IPS-NIHi7 (cell line): ENCODE measurements around the gene FASTK.

Source experiments
- DNase-seq: peaks from one replicate; pipeline ENCODE4 v3.0.0; 2012; ENCODE audit warnings: mixed read lengths; ENCODE audit errors: extremely low spot score

FASTK gene, protein sequence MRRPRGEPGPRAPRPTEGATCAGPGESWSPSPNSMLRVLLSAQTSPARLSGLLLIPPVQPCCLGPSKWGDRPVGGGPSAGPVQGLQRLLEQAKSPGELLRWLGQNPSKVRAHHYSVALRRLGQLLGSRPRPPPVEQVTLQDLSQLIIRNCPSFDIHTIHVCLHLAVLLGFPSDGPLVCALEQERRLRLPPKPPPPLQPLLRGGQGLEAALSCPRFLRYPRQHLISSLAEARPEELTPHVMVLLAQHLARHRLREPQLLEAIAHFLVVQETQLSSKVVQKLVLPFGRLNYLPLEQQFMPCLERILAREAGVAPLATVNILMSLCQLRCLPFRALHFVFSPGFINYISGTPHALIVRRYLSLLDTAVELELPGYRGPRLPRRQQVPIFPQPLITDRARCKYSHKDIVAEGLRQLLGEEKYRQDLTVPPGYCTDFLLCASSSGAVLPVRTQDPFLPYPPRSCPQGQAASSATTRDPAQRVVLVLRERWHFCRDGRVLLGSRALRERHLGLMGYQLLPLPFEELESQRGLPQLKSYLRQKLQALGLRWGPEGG

DNA sequence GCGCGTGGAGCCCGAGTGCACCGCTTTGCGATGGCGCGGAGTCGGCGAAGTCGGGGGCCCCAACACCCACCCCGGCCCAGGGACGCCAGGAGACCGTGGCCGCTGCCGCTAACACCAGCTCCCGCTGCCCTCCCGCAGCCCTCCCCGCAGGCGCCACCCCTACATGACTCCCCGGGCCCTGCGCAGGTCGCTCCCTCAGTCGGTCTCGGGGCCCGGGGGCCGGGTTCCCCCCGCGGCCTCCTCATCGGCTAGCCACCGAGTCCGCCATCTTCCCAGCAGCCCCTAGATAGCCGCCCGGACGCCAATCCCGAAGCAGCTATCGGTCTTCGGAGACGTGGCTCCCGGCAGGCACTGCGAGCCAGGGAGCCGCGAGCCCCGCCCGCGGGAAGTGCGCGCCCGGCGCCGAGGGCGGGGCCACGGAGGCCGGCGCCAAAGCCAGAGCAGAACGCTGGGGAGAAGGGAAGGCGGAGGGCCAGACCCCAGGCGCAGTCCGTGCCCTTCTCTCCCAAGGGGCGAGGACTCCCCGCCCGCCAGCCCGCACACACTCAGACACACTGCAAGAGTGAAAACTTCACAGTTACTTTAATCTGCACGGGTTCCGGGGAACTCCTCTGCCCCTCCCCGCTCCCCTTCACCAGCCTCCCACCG lies at the start of gene FASTK:
TSS of gene FASTK (minus strand) at position 288 of the 648 bp plus-strand sequence. CDS start at position 245, 43 bp downstream.
- DNase-seq: peak; percentile 91

DNA sequence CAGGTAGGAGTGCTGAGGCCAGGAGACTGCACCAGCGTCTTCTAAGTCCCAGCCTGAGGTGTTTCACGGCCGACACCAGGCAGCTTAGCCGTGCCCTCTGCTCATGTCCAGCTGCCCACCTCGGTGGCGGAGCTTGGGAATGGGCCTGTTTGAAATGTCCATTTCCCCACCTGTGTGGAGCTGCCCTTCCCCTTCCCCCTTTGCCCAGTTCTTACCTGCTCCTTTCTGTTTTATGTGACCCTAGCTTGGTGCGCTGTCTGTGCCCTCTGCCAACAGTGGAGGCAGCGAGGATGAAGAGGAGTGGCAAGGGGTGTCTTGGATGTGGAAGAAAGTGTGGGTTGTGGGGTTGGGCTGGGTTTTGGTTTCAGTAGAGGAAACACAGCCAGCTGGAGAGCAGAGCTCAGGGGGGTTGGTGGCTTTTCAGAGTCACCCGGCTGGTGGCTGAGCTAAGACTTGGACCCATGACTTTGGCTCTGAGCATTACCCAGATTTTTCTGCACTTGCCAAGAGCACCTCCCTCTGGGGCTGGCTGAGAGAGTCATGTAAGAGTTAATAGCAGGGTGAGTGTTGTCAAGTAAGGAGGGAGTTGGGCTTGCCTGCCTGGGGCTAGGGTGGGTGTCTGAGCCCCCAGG lies 49.5 kb upstream of the FASTK start:
- no peak for DNase-seq

DNA sequence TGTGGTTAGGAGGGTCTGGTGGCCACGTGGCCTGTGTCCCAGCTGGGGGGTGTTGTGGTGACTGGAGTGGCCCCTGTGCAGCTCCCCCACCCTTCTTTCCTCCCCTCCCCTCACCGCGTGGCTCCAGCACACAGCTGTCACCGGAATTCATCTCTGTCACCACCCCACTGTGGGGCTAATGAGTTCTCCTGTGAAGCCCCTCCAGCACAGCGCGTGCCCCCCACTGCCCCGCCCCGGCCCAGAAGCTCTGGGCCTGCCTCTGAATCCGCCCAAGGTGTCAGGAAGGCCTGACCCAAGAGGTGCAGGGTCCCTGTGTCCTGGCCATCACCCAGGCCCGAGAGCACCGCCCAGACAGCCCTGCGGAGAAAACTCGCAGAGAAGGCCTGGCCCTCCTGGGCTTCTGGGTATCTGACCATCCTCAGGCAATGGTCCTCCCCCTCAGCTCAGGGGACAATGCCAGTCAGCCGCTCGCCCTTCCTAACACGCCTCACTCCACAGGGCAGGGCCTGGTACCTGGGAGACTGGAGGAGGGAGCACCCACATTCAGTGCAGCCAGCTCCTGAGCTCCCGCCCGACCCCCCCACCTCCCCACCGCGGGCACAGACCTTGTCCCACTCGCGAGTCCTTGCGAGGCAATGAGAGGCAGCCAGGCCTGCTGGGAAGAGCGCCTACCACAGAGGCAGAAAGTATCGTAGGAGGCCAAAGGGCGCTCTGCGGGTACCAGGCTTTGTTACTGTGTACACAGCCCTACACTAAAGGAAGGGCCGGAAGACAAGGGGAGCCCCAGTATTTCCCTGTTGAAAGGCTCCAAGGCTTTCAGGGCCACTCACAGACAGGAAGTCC lies 48.7 kb upstream of the FASTK start:
- no peak for DNase-seq

DNA sequence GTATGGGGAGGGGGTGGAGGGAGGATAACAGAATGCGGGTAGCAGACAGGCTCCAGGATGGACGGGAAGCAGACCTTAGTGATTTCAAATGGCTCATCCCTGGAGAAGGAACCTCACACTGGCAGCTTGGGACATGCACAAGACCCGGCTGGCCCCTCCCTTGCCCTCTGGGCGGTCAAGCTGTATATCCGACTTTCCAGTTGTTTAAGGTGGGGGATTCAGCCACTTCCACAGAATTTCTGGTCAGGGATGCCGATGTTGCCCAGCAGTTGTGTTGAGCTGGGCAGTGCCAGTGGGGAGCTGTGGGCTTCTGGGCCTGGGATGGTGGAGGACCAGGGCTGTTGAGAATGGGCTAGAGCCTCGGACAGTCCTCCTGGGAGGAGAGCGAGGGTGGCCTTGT lies 48.1 kb upstream of the FASTK start:
- DNase-seq: no peak

DNA sequence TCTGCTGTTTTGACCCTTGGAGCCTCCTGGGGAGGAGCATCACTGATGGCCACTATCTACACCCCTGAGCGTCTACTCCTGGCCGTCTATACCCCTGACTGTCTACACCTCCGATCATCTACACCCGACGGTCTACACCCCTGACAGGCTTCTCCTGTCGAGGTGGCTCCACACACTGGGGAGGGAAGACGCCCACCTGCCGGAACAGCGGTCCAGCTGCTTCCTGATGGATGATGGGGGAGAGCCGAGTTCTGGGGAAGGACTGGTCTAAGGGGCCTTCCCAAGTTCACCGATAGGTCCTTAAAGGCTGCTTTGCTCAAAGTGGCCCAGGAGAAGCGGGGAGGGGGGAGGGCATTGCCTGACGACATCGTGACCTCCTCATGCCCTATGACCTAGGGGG lies 47.5 kb upstream of the FASTK start:
- DNase-seq: no peak

DNA sequence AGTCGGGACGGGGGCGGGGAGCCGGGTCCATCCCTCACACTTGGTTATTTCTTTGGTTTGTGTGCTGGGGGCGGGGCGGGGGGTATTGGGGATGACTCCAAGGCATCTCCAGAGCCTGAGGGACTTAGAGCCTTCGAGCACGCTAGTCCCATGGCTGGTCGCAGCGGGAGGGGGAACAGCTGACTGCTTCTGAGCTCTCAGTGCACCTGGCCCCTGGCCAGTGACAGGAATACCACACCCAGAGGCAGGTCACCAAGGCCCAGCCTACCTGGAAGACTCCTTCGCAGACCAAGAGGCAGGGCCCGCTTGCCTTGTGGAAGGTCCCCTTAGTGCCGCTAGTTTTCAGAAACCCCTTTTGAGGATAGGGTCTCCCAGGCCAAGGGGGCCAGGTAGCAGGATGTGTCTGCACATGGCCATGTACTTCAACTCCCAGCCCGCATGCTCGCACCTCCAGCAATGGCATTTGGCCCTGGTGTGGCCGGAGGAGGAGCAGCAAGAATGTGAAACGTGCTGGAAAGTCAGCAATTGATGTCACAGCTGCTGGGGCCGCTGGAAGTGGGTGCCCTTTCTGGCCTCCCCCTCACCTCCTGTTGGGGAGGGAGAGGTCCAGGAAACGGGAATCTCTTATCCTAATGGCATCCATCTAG lies 46.0 kb upstream of the FASTK start:
- DNase-seq: peak; percentile 42

DNA sequence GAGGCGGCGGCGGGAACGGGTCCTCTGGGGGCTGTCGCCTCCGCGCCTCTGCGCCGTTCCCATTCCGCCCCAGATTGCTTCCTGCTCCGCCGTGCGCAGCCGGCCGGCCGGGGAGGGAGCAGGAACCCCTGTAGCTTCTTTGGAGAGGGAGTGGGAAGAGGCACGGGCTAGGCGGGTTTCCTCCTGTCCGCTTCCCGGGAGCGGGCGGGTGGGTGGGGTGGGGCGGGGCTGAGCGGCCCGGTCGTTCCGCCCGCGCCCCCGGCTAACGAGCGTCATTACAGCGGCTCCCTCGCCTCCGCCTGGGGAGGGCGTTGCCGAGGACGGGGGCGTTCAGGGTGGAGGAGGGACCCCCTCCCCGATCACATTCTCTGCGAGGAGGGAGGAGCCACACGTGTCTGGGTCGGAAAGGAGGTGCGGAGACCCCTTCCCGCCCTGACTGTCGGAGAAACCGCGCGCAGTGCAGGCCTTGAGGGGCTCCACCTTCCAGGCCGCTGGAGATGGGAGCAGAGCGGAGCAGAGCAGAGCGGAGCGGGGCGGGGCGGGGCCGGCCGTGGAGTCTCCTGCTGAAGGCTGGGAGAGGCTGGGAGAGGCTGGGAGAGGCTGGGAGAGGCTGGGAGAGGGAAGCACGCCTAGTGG lies 45.4 kb upstream of the FASTK start:
- DNase-seq: peak; percentile 84

DNA sequence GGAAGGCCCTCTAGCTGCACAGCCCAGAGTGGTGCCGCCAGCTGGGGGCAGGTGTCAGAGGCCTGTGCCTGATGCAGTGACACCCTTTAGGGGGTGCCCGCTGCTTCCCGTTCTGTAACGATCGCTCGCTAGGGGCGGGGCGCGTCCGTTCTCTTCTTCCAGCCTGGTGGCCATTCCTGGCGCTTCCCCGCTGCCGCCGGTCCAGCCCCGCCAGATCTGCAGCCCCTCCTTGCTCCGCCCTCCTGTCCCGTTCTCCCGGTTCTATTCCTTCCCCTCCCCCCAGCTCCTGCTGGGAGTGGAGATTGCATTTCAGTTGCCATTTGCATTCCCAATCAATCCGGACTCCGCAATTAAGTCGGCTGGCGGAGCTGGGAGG lies 44.8 kb upstream of the FASTK start:
- no peak for DNase-seq

DNA sequence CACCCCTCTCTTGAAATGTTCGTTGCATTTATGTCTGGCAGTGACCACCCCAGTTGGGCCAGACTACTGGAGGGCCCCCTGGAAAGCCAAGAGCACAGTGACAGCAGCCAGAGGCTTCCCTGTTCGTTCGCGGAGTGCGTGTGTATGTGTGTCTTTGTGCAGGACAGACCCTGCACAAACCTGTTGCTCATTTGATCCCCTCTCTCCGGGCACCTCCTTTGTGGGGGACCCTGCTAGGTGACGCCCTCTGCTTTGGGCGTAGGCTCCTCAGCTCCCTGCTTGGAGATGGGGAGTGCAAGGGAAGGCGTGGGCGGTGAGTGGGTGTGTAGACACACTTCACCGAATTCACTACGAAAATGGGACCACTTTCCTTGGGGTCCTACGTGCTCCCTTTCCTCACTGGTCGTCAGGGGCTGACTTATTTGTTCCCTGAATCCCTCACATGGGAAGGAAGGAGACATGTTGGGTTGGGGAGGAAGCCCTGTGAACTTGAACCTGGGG lies 44.3 kb upstream of the FASTK start:
- no peak for DNase-seq

DNA sequence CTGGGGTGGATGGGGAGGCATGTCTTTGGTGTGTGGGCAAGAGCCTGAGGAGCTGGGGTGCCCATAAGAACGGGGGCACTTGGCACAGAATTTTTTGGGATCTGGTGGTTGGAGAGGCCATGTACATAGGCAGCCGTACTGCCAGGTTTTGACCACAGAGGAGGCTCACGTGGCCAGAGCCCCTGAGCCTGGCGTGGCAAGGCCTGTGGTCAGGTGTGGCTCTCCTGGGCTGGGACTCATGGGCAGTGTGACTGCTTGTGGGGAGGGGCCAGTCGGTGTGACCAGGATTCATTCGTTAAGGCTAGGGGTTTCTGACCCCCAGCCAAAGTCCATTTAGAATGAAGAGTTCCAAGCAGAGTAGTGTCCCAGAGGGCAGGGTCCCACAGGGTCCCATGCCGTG lies 43.9 kb upstream of the FASTK start:
- no peak for DNase-seq

DNA sequence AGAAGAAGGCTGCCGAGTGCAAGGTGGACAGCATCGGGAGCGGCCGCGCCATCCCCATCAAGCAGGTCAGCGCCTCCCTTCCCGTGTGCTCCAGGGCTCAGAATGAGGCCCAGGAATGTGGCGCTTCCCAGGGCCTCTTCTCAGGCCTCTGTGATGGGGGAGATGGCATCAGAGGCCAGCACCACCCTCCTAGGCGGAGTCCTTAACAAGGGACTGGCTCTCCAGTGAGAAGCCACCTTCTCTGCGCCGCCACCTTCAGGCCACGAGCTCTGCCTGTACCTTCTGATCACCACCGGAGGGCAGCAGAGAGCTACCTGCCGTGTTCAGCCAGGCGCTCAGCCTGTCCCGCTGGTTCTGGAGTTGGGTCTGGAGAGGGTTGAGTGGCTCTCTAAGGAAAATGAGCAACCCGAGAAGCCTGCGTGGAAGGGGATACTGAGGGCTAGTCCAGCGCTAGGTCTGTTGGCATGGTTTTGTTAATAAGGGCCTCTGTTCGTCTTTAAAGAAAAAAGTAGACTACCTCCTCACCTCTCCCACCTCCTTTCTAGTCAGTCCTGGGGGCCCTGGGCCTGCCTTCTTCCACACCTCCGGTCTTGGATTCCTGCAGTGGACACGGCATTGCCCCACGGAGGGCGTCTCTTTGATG lies 43.3 kb upstream of the FASTK start:
- DNase-seq: peak; percentile 91

DNA sequence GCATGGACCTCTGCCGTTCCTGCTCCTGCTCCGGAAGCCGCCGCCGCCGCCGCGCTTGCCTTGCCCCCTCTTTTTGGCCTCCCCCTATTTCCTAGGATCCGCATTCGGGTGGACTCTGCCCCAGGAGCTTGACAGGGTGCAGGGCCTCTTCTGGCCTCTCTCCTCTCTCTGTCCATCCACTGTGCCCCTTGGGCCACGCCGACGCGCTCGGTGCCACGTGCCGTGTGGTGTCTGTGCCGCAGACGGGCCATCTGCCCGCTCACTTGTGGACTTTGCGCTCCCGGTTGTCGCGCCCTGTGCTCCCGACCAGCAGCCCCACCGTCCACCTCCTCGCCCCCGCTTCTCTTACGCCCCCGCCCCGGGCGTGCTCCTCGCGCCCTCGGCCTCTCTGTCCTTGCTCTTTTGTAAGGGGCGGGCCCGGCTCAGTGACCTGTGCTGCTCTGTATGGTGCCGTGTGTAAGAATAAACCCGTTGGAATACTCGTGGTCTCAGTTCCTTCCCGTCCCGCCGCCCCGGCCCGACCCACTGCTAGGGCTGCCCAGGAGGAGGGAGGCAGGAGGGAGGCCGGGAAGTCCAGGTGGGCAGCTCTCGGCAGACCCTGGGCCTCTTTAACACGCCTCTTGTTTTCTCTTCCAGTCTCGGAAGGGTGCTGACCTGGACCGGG lies 42.7 kb upstream of the FASTK start:
- DNase-seq: no peak

DNA sequence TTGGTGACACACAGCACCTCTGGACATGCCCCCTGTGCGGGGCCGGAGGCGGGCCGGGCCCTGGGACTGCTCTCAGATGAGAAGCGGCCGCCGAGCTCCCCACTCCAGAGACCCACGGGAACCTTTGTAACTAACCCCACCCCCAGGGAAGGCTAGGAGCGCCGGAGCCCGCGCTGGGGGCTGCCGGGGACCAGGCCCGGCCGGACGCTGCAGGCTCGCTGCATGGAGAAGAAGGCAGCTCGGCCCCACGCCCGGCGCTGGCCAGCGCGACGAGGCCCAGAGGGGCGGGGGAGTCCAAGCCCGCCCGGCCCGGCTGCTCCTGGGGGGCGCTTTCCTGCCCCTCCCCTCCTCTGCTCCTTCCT lies 42.2 kb upstream of the FASTK start:
- DNase-seq: no peak

DNA sequence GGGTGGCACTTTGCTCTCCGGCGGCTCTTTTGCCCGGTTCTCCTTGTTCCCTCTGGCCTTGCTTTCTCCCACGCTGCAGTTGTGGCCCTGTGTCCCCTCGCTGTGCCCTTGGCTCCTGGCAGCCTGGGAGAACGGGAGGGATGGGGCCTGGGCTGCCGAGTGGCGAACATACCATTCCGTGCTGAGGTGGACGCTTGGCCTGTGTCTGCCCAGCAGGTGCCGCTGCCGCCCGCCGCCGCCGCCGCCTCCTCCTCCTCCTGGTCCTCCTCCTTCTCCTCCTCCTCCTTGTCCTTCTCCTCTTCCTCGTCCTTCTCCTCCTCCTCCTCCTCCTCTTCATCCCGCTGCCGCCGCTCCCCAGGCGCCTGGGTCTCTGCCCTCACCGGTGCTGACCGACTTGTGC lies 41.7 kb upstream of the FASTK start:
- DNase-seq: no peak

DNA sequence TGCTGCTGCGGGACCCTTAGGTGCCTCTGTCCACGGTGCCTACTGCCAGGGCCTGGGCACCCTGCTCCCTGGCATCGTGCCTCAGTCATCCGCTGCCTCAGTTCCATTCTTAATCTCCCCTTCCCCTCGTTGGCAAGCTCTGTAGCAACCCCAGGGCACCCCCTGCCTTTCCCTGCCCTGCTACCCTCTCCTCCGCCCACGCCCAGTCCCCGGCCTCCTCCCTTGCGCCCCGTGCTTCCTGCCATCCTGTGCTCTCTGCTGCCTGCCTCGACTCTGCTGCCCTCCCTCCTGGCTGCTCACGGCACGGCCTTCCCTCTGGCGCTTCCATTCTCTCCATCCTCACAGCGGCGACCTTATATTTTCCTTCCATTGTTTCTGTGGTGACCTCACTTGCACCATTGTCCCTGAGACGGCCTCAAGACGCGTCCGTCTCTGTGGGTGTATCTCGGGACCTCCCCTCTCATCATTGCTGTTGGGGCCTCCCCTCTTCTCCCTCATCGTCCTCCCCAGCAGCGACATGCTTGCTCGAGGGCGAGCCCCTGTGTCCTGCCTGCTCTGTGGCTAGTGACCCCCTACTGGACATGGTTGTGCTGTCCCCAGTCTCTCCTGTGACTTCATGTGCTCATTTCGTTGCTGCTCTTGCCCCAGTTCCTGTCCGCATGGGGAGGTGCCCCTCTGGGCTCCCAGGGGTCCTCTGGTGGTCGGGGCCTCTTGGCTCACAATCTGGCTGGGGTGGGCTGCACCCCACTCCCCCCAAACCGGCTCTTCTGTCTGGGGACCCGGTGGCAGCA lies 41.0 kb upstream of the FASTK start:
- no peak for DNase-seq

DNA sequence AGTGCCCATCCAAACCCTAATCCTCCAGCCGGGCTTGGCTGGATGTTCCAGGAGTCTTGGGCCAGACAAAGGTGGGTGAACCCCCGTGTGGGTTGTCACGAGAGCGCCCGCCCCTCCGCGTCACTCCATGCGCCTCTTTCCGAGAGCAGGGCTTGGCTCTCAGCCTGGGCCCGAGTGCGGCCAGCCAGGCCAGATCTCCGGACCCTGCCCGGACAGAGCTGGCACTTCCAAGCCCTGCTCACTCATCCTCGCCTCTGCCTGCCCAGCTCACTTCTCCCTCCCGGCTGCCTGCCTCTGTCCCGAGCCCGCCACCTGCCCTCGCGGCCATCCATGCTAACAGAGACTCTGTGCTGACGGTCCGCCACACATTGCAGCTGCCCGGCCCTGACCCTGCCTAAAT lies 40.3 kb upstream of the FASTK start:
- DNase-seq: no peak

DNA sequence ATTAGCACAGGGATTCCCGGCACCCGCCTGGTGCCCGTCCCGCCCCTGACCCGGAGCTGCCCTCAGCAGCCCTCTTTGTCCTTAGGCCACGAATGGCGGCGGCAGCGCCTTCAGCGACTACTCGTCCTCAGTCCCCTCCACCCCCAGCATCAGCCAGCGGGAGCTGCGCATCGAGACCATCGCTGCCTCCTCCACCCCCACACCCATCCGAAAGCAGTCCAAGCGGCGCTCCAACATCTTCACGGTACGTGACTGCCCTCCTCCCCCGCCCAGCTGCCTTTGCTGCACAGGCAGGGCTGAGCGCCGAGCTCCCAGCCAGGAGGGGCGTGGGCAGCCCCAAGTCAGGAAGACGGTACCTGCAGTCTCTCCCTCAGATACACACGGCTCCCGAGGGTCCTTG lies 39.3 kb upstream of the FASTK start:
- no peak for DNase-seq

DNA sequence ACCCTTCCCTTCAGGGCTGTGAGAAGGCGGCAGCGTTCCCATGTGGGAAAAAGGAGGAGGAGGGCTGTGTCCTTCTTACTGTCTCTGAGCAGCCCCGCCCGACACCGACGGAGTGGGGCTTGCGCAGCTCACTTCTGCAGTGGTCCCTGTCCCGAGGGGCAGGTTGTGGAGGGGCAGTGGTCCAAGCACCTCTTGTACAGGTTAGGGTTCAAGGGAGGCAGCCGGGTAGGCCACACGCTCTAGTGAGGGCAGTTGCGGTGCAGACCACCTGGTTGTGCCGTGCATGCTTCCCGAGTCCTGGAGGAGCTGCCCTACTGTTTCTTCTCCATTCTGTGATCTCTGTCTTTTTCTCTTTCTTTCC lies 38.4 kb upstream of the FASTK start:
- DNase-seq: no peak
